ENCODE results near the gene CPN1. TPM values are rescaled to one million over a fixed set of nuclear protein-coding genes. Genes with fewer than 3 reads are reported as not detected.
"Not testable (repeated sequence)": the region's sequence is repeated elsewhere in the genome, so short reads cannot be mapped to it uniquely, and the experiment has no call there.

CPN1 gene
- polyA plus RNA-seq, 6 donors from 2014 or later, result not detected

DNA sequence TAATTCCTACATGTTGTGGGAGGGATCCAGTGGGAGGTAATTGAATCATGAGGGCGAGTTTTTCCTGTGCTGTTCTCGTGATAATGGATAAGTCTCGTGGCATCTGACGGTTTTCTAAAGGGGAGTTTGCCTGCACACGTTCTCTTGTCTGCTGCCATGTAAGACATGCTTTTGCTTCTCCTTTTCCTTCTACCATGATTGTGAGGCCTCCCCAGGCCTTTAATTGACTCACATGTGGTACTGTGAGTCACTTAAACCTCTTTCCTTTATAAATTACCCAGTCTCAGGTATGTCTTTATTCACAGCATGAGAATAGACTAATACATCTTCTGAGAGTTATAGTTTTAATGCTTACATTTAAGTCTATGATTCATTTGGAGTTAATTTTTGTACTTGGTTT lies 22.6 kb upstream of the CPN1 start:
- Mint-ChIP-seq H3K9me3 (peaks cover 2 to 18% (median 10%) of the 10 kb centered on the region in 7 donors), H3K36me3 (peaks cover 6 to 8% of the 10 kb centered on the region in 2 donors), H3K4me3 (no peak overlapping the region), H3K27ac (no peak overlapping the region), H3K27me3 (peaks cover 25 to 51% (median 51%) of the 10 kb centered on the region in 3 donors), H3K4me1 (no peaks in the 10 kb centered on the region)
- ATAC-seq (ENCODE audit: low read depth in 2 of 2), result no peak
- no peak for DNase-seq

DNA sequence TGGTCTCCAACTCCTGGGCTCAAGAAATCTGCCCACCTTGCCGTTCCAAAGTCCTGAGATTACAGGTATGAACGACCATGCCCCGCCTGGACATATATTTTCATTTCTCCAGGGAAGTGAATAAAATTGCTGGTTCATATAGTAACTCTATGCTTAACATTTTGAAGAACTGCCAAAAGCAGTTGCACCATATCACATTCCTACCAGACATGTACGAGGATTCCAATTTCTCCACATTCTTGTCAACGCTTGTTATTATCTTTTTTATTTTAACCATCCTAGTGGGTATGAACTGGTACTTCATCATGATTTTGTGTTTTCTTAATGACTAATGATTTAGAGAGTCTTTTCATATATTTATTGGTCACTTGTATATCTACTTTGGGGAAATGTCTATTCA lies 21.9 kb upstream of the CPN1 start:
- Mint-ChIP-seq H3K4me3 (no peak overlapping the region), H3K36me3 (peaks cover 6 to 8% of the 10 kb centered on the region in 2 donors), H3K27ac (no peak overlapping the region), H3K9me3 (peaks cover 2 to 18% (median 10%) of the 10 kb centered on the region in 7 donors), H3K27me3 (peaks cover 25 to 51% (median 45%) of the 10 kb centered on the region in 3 donors), H3K4me1 (no peaks in the 10 kb centered on the region)
- ATAC-seq (ENCODE audit: low read depth in 2 of 2) (no peak), DNase-seq (no peak)

DNA sequence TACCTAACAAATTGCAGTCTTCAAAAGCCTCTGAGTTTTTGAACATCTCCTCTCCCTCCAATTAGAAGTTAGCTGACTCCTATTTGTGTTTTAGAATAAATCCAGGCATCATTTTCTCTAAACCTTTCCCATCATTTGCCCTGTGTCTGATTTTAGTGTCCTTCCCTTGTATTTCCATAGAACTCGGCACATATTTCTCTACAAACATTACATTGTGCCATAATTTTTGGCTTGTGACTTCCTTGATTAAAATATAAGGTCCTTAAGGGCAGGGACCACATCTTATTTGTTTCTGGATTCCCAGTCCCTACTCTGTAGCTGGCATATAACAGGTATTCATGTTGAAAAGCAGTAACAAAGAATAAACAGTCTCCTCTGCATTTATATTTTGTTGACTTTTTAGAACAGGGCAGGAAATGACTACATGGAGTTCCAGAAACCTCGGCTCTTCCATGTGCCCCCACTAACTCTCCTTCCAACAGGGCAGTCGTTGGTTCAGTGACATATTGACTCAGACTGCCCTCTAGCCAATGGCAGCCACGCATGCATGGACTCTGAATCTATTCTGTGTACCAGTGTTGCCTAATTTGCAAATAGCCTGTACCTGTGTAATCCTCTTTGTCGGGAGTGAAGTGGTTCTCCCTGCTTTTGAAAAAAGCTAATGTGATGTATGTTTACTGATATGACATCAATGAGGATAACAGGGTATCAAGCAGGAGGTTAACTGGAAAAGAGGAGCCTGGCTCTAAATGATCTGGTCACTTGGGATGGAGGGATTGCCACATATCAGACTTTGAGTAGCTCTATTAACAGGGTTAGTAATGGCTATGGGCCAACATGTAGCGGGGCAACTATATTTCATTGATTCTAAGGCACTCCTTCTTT lies 19.8 kb upstream of the CPN1 start:
- ATAC-seq (ENCODE audit: low read depth in 2 of 2) (no peak), DNase-seq (no peak)
- Mint-ChIP-seq H3K27me3 (peaks cover 26 to 48% (median 41%) of the 10 kb centered on the region in 3 donors), H3K4me3 (no peak overlapping the region), H3K4me1 (no peaks in the 10 kb centered on the region), H3K36me3 (peaks cover 8 to 10% of the 10 kb centered on the region in 2 donors), H3K9me3 (peaks cover 2 to 33% (median 13%) of the 10 kb centered on the region in 7 donors), H3K27ac (no peak overlapping the region)

DNA sequence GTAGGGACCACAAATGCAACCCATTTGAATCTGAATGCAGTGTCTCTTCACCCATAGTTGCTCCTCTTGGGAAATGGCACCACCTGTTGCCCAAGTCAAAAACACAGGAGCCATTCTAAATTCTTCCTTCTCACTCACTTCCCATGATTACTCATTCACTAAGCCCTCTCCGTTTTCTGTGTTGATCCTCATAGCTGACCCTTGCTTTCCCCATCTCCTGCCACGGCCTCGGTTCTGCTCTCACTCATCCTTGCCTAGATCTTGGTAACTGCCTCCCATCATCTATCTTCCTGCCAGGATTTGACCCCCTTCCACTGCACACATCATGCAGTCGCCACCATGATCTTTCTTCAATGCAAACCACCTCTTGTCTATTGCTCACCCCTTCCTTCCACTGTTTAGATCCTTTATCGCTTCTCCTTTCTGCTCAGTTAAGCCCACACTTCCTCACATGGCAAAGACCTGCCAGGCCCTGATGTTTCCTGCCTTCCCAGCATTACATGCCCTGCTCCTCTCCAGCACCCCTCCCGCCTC lies 19.0 kb upstream of the CPN1 start:
- Mint-ChIP-seq H3K27me3 (peaks cover 29 to 48% (median 41%) of the 10 kb centered on the region in 3 donors), H3K36me3 (peaks cover 8 to 10% of the 10 kb centered on the region in 2 donors)
- ATAC-seq (ENCODE audit: low read depth in 2 of 2), result no peak

DNA sequence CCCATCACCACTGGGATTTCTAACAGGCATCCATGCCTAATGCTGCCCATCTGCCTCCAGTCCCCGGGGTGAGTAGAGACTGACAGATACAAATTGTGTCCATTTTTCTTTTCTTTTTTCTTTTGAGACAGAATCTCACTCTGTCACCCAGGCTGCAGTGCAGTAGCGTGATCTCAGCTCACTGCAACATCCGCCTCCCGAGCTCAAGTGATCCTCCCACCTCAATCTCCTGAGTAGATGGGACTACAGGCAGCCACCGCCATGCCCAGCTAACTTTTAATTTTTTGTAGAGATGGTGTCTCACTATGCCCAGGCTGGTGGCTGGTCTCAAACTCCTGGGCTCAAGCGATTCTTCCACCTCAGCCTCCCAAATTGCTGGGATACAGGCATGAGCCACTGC lies 7.6 kb upstream of the CPN1 start:
- peaks cover 22 to 38% (median 23%) of the 10 kb centered on the region in 3 donors for H3K27me3 Mint-ChIP-seq
- no peaks in the 10 kb centered on the region for H3K4me1 Mint-ChIP-seq
- H3K36me3 Mint-ChIP-seq, result no peaks in the 10 kb centered on the region
- H3K27ac Mint-ChIP-seq, result no peak overlapping the region
- DNase-seq (no peak), ATAC-seq (ENCODE audit: low read depth in 2 of 2) (no peak)
- H3K9me3 Mint-ChIP-seq, result peaks cover 0 to 7% (median 0%) of the 10 kb centered on the region in 7 donors
- H3K4me3 Mint-ChIP-seq, result peak overlapping the region in 1 of 8 donors; percentile 10

More for the DNA sequence above, 19.0 kb upstream of the CPN1 start:
- DNase-seq, result no peak
- peaks cover 2 to 33% (median 13%) of the 10 kb centered on the region in 7 donors for H3K9me3 Mint-ChIP-seq
- H3K27ac Mint-ChIP-seq, result no peak overlapping the region
- H3K4me1 Mint-ChIP-seq, result no peaks in the 10 kb centered on the region
- H3K4me3 Mint-ChIP-seq, result no peak overlapping the region

DNA sequence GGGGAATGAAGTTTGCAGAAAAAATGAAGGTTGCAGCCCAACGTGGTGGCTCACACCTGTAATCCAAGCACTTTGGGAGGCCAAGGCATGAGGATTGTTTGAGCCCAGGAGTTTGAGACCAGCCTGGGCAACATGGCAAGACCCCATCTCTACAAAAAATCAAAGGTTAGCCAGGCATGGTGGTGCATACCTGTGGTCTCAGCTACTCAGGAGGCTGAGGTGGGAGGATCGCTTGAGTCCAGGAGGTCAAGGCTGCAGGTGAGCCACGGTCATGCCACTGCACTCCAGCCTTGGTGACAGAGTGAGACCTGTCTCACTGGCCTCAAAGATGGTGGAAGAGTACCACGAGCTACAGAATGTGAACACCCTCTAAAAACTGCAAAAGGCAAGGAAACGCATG lies 5.0 kb upstream of the CPN1 start:
- not testable (repeated sequence) for H3K27ac Mint-ChIP-seq; H3K4me3 Mint-ChIP-seq; H3K36me3 Mint-ChIP-seq; ATAC-seq (ENCODE audit: low read depth in 2 of 2); DNase-seq; H3K4me1 Mint-ChIP-seq; H3K9me3 Mint-ChIP-seq
- peaks cover 26 to 44% (median 32%) of the 10 kb centered on the region in 3 donors for H3K27me3 Mint-ChIP-seq

DNA sequence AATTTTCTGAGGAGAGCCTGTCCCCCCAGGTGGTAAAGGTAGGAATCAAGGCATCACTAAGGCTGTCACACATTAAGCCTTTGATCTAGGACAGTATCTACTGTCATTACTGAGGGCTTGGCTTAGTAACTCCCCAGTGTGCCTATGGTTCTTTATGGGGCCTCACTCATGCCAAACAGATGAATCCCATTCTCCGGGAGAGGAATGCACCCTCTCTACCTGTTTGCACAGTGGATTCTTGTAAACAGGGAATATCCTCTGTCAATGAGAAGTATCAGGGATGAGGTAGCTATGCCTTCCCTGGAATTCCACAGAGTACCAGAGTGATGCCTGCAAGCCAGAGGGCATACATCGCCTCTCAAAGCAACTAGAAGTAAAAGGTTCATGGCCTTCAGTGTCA lies 3.9 kb upstream of the CPN1 start:
- no peak for ATAC-seq (ENCODE audit: low read depth in 2 of 2)
- Mint-ChIP-seq H3K27ac (no peak overlapping the region), H3K4me3 (no peak overlapping the region), H3K4me1 (no peaks in the 10 kb centered on the region), H3K36me3 (no peaks in the 10 kb centered on the region), H3K27me3 (peaks cover 32 to 50% (median 43%) of the 10 kb centered on the region in 3 donors), H3K9me3 (peaks cover 0 to 5% (median 0%) of the 10 kb centered on the region in 7 donors)
- DNase-seq, result no peak

DNA sequence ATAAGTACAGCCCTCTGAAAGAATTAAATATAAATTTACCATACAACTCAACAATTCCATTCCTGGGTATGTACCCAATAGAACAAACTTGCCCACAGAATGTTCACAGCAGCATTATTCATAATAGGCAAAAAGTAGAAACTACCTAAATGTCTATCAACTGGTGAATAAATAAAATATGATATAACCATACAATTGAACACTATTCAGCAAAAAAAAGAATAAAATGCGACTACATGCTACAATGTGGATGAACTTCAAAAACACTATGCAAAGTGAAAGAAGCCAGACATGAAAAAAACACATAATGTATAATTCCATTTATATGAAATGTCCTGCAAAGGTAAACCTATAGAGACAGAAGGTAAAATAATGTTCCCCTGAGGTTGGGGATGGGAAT lies 2.0 kb upstream of the CPN1 start:
- Mint-ChIP-seq H3K27ac (no peak overlapping the region), H3K4me3 (no peak overlapping the region), H3K27me3 (peaks cover 48 to 61% (median 50%) of the 10 kb centered on the region in 3 donors), H3K36me3 (no peaks in the 10 kb centered on the region), H3K4me1 (no peaks in the 10 kb centered on the region), H3K9me3 (peaks cover 0 to 4% (median 0%) of the 10 kb centered on the region in 7 donors)
- ATAC-seq (ENCODE audit: low read depth in 2 of 2) (no peak), DNase-seq (no peak)

DNA sequence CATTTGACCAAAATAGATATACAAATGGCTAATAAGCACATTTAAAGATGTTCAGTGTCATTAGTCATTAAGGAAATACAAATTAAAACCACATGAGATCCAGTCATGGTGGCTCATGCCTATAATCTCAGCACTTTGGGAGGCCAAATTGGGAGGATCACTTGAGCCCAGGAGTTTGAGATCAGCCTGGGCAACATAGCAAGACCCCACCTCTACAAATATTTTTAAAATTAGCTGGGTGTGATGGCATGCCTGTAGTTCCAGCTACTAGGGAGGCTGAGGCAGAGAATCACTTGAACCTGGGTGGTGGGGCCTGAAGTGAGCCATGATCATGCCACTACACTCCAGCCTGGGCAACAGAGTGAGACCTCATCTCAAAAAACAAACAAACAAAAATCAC lies 607 bp upstream of the CPN1 start:
- not testable (repeated sequence) for H3K4me1 Mint-ChIP-seq; H3K27ac Mint-ChIP-seq; H3K36me3 Mint-ChIP-seq; ATAC-seq (ENCODE audit: low read depth in 2 of 2); H3K9me3 Mint-ChIP-seq; DNase-seq; H3K4me3 Mint-ChIP-seq
- H3K27me3 Mint-ChIP-seq, result peaks cover 39 to 55% (median 48%) of the 10 kb centered on the region in 3 donors

DNA sequence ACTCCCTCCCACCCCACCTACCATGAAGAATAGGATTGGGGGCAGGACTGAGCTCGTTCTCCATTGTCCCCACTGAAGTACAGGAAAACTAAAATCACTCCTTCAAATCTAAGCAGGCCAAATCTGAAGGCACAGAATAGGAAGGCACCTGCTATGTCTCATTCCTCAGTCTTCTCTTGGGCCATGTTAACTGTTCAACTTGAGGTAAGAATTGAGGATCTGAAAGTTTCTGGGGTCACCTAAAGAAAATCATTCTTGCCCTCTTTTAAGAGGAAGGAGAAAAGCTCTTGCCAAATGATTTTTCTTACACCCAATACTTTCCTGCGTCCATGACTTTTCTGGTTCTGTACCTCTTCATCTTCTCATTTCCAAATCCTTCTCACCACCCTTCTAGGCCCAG lies 4.9 kb downstream of the CPN1 start:
- DNase-seq (no peak), ATAC-seq (ENCODE audit: low read depth in 2 of 2) (no peak)
- Mint-ChIP-seq H3K36me3 (no peaks in the 10 kb centered on the region), H3K9me3 (no peaks in the 10 kb centered on the region), H3K27me3 (peaks cover 26 to 35% (median 28%) of the 10 kb centered on the region in 3 donors), H3K4me1 (no peaks in the 10 kb centered on the region), H3K4me3 (no peak overlapping the region), H3K27ac (no peak overlapping the region)

DNA sequence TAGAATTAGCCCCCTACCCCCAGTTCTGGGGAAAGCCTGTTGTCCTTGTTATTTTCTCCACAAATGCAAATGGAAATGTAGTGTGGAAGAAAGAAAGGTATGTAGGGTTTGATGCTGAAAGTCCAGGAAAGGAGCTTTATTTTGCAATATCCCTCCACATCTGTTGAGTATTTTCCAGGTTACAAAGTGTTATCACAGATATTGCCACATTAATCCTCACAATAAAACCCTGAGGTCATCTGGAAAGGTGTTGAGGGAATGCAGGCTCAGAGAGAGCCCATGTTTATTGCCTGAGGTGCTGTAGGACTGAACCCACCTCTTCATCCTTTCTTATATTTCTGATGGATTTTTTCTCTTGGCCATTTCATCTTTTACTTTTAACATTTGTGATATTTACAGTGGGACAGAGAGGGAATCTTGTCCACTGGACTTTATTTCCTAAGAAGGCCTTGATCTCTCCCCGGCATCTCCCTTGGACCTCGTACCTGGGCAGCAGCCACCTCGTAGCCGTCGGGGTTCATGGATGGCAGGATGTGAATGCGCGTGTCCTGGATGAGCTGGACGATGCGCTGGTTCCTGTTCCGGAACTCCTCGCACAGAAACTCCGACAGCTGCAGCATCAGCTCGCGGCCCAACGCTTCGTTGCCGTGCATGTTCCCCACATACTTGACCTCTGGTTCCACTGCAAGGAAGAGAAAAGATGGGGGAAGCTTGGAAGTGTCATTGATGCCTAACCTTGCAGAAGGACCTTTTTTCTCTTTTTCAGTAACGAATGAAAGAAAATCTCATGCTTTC lies 6.0 kb downstream of the CPN1 start:
- Mint-ChIP-seq H3K4me3 (no peak overlapping the region), H3K9me3 (no peaks in the 10 kb centered on the region), H3K27me3 (peaks cover 20 to 35% (median 32%) of the 10 kb centered on the region in 3 donors), H3K36me3 (no peaks in the 10 kb centered on the region), H3K27ac (no peak overlapping the region), H3K4me1 (no peaks in the 10 kb centered on the region)
- ATAC-seq (ENCODE audit: low read depth in 2 of 2) (no peak), DNase-seq (no peak)

DNA sequence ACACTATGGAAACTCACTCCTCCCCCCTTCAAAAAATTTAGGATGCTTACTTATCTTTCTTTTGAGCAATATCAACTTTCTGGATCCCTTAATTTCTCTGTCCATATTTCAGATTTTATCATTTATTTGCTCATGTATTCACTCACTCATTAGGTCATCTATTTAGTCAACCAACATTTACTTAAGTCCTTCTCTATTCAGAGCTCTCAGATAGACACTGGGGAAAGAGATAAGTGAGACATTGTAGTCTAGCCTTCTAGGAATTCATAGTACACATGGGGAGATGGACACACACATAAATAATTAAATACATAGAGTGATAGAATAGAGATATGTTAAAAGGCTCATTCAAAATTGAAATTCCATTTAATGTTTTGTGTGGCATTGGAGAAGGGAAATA lies 9.2 kb downstream of the CPN1 start:
- no peaks in the 10 kb centered on the region for H3K36me3 Mint-ChIP-seq
- H3K4me3 Mint-ChIP-seq, result no peak overlapping the region
- DNase-seq (no peak), ATAC-seq (ENCODE audit: low read depth in 2 of 2) (no peak)
- H3K27me3 Mint-ChIP-seq, result peaks cover 6 to 34% (median 12%) of the 10 kb centered on the region in 3 donors
- no peak overlapping the region for H3K27ac Mint-ChIP-seq
- H3K4me1 Mint-ChIP-seq, result no peaks in the 10 kb centered on the region
- no peaks in the 10 kb centered on the region for H3K9me3 Mint-ChIP-seq

DNA sequence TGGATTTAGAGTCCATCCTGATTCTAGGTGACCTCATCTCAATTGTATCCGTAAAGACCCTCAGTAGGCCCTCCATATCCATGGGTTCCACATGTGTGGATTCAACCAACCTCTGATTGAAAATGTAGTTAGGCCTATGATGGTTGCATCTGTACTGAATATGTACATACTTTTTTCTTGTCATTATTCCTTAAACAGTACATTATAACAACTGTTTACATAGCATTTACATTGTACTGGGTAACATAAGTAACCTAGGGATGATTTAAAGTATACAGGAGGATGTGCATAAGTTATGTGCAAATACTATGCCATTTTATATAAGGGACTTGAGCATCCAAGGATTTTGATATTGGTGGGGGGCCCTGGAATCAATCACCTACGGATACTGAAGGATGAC lies 10.1 kb downstream of the CPN1 start:
- Mint-ChIP-seq H3K27ac (no peak overlapping the region), H3K4me3 (peak overlapping the region in 1 of 8 donors; percentile 63), H3K27me3 (peaks cover 8 to 41% (median 12%) of the 10 kb centered on the region in 3 donors), H3K36me3 (no peaks in the 10 kb centered on the region), H3K9me3 (no peaks in the 10 kb centered on the region), H3K4me1 (no peaks in the 10 kb centered on the region)
- DNase-seq (no peak), ATAC-seq (ENCODE audit: low read depth in 2 of 2) (no peak)

All from naive B cell (primary cell).